GM13976 (cell line): ENCODE measurements around the gene PLCB1.

Source experiments
- DNase-seq: peaks from one replicate; pipeline ENCODE4 v3.0.0; 2012; ENCODE audit warnings: low spot score
- in situ Hi-C: fragments of 300-500 bp; cut with MboI; formaldehyde crosslinking; loops from one replicate; pipeline ENCODE4 v1.12.0; 2022; ENCODE audit warnings: low sequenced_read_pairs, mixed read lengths, inconsistent platforms; ENCODE audit not compliant: unreplicated experiment
- TF ChIP-seq, protein P1 (sequence below): IDR thresholded peaks from 2 replicates; pipeline ENCODE4 v1.5.1; 2012; ENCODE audit warnings: borderline replicate concordance, mild to moderate bottlenecking; ENCODE audit not compliant: insufficient read depth; ENCODE audit errors: extremely low read depth, missing control alignments, control extremely low read depth

The PLCB1 gene

DNA sequence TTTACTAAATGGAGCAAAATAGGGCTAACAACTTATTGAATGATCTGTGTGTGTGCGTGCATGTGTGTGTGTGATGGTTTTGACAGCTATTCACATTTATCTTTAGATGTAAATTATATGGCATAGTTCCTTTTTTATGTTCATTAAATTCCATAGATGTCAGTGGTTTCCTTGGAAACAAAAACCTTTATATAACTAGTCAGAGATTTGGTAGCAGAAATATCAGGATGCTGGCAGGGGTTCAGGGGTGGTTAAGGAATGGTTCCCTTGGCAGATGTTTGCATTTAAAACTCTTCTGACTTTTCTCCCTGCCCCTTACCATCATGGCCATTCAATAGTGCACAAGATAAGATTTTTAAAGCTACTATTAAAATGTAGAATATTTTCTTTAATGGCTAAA is 256.6 kb downstream of the PLCB1 start:
- in situ Hi-C loops: no loop called here
- no peak for DNase-seq
- TF ChIP-seq, protein P1, sequence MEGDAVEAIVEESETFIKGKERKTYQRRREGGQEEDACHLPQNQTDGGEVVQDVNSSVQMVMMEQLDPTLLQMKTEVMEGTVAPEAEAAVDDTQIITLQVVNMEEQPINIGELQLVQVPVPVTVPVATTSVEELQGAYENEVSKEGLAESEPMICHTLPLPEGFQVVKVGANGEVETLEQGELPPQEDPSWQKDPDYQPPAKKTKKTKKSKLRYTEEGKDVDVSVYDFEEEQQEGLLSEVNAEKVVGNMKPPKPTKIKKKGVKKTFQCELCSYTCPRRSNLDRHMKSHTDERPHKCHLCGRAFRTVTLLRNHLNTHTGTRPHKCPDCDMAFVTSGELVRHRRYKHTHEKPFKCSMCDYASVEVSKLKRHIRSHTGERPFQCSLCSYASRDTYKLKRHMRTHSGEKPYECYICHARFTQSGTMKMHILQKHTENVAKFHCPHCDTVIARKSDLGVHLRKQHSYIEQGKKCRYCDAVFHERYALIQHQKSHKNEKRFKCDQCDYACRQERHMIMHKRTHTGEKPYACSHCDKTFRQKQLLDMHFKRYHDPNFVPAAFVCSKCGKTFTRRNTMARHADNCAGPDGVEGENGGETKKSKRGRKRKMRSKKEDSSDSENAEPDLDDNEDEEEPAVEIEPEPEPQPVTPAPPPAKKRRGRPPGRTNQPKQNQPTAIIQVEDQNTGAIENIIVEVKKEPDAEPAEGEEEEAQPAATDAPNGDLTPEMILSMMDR: no peak

DNA sequence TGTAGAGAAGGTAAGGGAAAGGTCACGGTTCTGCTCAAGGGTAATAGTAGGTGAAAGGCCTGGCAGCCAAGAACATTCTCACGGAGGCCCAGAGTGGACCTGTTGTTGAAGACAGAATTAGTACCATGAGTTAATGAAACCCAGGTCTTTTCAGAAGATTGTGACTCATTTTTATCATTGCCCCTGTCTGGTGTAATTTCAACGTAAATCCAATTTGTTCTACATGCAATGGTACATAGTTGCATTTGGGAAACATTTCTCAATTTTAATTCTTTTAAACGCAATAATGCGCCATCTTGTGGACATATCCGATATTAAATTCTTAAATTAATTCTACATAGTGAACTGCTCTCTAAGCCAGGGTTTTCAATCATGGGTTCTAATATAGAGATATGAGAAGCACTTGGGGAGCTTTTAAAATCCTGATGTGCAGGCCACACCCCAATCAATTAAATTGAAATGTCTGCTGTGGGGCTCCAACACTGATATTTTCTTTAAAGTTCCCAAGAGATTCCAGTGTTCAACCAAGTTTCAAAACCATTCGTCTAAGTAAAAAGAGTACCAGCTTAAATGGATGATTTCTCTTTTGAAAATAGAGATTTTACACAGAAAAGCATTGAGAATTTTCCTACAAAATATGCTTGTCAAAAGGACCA is 257.4 kb downstream of the PLCB1 start:
- in situ Hi-C loops: no loop called here
- DNase-seq: no peak
- TF ChIP-seq, protein P1: peak; percentile 26

DNA sequence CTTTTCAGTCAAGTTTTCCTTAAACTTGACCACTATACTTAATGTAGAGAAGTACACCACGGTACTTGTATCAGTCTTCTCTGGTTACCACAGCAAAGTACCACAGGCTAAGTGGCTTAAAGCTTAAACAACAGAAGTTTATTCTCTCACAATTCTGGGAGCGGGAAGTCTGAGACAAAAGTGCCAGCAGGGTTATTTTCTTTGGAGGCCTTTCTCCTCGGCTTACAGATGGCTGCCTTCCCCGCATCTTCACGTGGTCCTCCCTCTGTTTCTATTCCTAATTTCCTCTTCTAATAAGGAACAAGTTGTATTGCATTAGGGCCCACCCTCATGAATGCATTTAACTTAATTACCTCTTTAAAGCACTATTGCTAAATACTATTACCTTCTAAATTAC is 258.0 kb downstream of the PLCB1 start:
- in situ Hi-C loops: no loop called here
- no peak for DNase-seq
- TF ChIP-seq, protein P1: no peak

DNA sequence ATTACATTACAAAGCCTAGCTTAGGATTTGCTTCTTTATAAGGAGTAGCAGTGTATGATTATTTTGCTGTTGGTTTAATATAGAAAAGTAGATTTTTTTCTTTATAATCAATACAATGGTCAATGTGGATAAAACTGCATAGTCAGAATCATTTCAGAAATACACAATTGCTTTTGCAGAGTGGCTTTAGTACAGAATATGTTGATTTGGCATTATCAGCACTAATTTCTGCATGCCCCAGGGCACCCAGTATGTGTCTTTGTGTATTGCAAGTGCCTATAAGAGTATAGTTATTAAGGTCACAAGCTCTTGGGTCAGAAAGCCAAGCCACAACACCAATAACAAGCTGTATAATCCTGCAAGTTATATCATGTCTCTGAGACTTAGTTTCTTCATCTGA is 258.4 kb downstream of the PLCB1 start:
- TF ChIP-seq, protein P1: no peak
- in situ Hi-C loops: no loop called here
- no peak for DNase-seq

DNA sequence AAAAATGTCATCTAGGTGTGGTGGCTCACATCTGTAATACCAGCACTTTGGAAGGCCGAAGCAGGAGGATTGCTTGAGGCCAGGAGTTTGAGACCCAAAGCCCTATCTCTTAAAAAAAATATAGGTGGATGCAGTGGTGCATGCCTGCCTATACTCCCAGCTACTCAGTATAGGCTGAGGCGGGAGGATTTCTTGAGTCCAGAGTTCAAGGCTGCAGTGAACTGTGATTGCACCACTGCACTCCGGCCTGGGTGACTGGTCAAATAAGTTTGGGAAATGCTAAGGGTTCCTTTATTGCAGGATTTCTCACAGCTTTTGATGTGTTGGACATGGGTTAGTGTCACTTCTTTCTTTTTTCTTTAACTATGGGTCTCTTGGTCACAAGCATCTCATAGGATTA is 261.3 kb downstream of the PLCB1 start:
- in situ Hi-C loops: no loop called here
- TF ChIP-seq, protein P1: no peak
- no peak for DNase-seq

DNA sequence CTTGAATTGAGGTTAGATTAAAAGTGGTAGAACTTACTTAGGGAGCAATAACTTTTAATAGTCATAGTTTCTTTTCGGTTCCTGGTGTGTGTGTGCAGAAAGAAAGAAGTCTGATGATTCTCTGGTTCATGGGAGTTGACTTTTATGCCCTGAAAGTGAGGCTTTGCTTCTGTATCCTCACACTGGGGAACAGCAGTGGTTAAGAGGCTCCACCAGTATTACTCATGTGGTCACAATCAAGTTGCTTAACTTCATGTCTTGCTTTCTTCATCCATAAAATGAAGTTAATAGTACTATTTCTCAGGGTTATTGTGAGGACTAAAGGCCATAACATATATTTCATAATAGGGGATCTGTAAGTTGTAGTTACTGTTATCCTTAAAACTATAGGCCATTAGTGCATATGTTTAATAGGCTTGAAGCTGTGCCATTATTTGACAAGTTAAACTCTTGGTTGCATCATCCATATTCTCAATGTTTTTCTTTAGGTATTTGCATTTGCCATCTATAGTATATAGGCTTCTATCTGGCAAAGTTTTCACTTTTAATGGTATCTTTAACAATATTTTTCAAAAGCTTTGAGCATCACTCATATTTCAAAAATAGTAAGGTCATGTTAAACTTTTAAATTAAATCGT is 262.4 kb downstream of the PLCB1 start:
- TF ChIP-seq, protein P1: no peak

More for the DNA sequence above, 262.4 kb downstream of the PLCB1 start:
- in situ Hi-C loops: no loop called here
- DNase-seq: no peak
